ENCODE data around the gene SHH. TPM values are rescaled to one million over a fixed set of nuclear protein-coding genes. Genes with fewer than 3 reads are reported as not detected.

SHH gene
- polyA plus RNA-seq, 1 experiment, result not detected

DNA sequence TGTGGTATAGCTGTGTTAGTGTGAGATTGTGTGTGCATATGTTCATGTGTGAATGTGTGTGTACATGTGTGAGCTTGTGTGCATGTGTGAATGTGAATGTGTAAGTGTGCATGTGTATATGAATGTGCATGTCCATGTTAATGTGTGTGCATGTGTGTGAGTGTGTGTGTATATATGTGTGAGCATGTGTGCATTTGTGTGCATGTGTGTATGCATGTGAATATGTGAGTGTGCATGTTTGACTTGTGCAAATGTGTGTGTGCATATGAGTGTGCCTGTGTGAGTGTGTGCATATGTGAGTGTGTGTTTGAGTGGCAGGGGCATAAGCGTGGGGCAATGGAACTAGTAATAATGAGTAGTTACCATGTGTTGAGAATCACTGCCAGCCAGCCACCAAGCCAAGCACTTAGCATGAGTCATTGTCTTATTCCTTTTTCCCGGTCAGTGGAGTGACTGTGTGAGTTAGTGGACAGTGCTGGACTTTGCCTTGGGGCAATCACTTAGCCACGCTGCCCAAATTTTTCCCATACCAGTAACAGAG is 46.3 kb upstream of the SHH start:
- no peak for DNase-seq (ENCODE audit: low read depth, low spot score)
- CTCF ChIA-PET, result no interaction called here
- peaks cover 13% of the 10 kb centered on the region; the same call in 1 of the 2 replicates for H3K9me3 ChIP-seq (ENCODE audit: control insufficient read depth, insufficient read depth, low read length)
- H3K4me3 ChIP-seq (ENCODE audit: low read depth, low read length), result no peak overlapping the region
- POLR2A ChIA-PET, result no interaction called here
- peaks cover 2% of the 10 kb centered on the region for H3K27me3 ChIP-seq (ENCODE audit: control insufficient read depth, insufficient read depth, low read length)
- no peak overlapping the region for H3K27ac ChIP-seq (ENCODE audit: low read depth, low read length)
- TF ChIP-seq CTCF (IDR thresholded peaks at IDR 0.05; ENCODE audit: low read depth, low read length), result no peak

DNA sequence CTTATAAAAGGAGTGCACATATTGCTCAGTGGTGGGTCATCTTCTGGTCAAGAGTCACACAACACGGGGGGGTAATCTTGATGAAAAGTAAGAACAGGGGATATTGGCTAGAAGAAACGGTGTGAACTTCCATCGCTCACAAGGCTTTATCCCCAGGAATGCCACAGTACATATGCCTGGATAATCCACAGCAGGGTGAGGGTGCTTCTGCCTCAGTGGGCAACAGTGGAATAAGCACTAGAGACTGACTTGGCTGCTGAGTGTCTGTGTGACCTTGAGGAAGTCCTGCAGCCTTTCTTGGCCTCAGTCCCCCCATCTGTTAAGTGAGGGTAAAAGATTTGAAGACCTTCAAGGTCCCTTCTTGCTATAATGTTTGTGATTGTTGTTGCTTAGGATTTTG is 44.9 kb upstream of the SHH start:
- Histone ChIP-seq H3K27ac (ENCODE audit: low read depth, low read length) (no peak overlapping the region), H3K27me3 (ENCODE audit: control insufficient read depth, insufficient read depth, low read length) (peaks cover 2% of the 10 kb centered on the region), H3K9me3 (ENCODE audit: control insufficient read depth, insufficient read depth, low read length) (peaks cover 9% of the 10 kb centered on the region; the same call in 1 of the 2 replicates), H3K4me3 (ENCODE audit: low read depth, low read length) (no peak overlapping the region)
- TF ChIP-seq CTCF (IDR thresholded peaks at IDR 0.05; ENCODE audit: low read depth, low read length), result no peak
- DNase-seq (ENCODE audit: low read depth, low spot score), result no peak
- ChIA-PET POLR2A (no interaction called here), CTCF (no interaction called here)

GRCh38 chr7:155856656-155857055 is 44.4 kb upstream of the SHH start:
- TF ChIP-seq CTCF (IDR thresholded peaks at IDR 0.05; ENCODE audit: low read depth, low read length), result no peak
- no peak for DNase-seq (ENCODE audit: low read depth, low spot score)
- Histone ChIP-seq H3K4me3 (ENCODE audit: low read depth, low read length) (no peak overlapping the region), H3K9me3 (ENCODE audit: control insufficient read depth, insufficient read depth, low read length) (peaks cover 14% of the 10 kb centered on the region), H3K27ac (ENCODE audit: low read depth, low read length) (no peak overlapping the region), H3K27me3 (ENCODE audit: control insufficient read depth, insufficient read depth, low read length) (peaks cover 2% of the 10 kb centered on the region)
- ChIA-PET POLR2A (no interaction called here), CTCF (no interaction called here)

DNA sequence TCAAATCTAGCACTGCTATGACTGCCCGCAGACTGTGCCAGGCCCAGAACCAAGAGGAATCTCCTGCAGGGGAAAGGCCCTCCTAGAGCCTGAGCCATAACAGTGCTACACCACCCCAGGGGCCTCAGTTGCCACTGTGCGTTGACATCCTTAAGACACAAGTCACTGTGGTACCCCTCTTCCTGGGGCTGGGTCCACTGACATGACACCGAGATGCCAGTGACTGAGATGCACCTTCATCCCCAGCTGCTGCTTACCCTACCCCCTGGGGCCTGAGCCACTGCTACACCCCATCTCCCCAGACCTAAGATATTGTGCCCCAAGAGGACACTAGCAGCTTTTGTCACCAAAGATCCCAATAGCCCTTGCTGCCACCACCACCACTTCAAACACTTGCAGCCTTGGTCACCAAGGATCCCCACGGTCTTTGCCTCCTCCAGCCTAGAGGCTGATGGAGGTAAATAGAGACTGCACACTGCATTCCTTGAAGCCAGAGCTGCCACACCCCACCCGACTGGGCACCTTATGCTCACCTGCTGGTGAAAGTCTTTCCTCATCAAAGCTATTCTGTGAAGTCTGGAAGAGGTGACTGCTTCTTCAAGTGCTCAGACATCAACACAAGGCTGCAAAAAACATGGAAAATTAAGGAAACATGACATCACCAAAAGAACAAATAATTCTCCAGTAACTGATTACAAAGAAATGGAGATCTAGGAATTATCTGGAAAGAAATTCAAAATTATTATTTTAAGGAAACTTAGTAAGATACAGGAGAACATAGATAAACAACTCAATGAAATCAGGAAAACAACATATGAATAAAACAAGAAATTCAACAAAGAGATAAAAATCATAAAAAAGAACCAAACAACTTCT is 40.4 kb upstream of the SHH start:
- POLR2A ChIA-PET, result no interaction called here
- Histone ChIP-seq H3K27me3 (ENCODE audit: control insufficient read depth, insufficient read depth, low read length) (peaks cover 2% of the 10 kb centered on the region), H3K27ac (ENCODE audit: low read depth, low read length) (no peak overlapping the region), H3K9me3 (ENCODE audit: control insufficient read depth, insufficient read depth, low read length) (peaks cover 21% of the 10 kb centered on the region), H3K4me3 (ENCODE audit: low read depth, low read length) (no peak overlapping the region)
- no peak for DNase-seq (ENCODE audit: low read depth, low spot score)
- no peak for TF ChIP-seq CTCF (IDR thresholded peaks at IDR 0.05; ENCODE audit: low read depth, low read length)
- CTCF ChIA-PET, result no interaction called here

DNA sequence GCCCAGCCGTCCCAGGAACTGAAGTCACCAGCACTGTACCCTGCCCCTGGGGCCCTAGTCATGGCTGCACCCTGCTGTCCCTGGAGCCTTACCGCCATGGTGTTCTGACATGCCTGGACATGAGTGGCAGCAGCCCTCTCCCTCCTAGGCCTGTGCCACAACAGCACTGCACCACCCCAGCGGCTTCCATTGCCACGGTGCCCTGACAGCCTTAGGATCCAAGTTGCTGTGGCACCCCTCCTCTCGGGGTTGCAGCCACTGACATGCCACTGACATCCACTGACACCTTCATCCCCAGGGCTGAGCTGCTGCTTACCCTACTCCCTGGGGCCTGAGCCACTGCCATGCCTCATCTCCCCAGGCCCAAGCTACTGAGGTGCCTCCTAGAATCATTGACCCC is 39.6 kb upstream of the SHH start:
- CTCF ChIA-PET, result no interaction called here
- POLR2A ChIA-PET, result no interaction called here
- TF ChIP-seq CTCF (IDR thresholded peaks at IDR 0.05; ENCODE audit: low read depth, low read length), result no peak
- no peak for DNase-seq (ENCODE audit: low read depth, low spot score)
- H3K27ac ChIP-seq (ENCODE audit: low read depth, low read length), result no peak overlapping the region
- H3K27me3 ChIP-seq (ENCODE audit: control insufficient read depth, insufficient read depth, low read length), result peaks cover under 1% of the 10 kb centered on the region
- H3K4me3 ChIP-seq (ENCODE audit: low read depth, low read length), result no peak overlapping the region
- H3K9me3 ChIP-seq (ENCODE audit: control insufficient read depth, insufficient read depth, low read length), result peaks cover 25% of the 10 kb centered on the region
